Midbrain (tissue), 1 donor: ENCODE data around the gene RPAP3.

ENCODE experiments used
- DNase-seq: peaks from one replicate; lab custom pipeline; 2025; lab: John Stamatoyannopoulos, UW

The RPAP3 gene

GRCh38 chr12:47742253-47742825, 36.5 kb upstream of the RPAP3 start:
- DNase-seq, result no peak

DNA sequence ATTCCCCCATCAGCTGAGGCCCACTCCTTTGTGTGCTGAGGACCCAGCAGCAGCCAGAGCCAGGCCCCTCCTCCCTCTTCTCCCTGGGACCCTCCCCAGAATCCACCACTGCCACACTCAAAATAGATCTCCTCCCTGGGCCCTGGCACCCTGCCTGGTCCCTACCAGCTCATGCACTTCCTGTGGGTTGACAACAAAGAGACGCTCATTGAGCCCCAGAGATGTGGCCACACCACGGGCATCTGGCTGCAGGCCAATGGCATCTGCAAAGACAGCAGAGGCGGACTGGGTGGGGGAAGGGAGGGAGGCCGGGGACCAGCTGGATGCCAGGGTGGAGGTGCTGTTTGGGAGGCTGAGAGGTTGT, 35.5 kb upstream of the RPAP3 start:
- peak; percentile 93 for DNase-seq

GRCh38 chr12:47740606-47741339, 34.9 kb upstream of the RPAP3 start:
- DNase-seq, result no peak

- DNase-seq, result no peak
Measured at GRCh38 chr12:47739979-47740378, 34.1 kb upstream of the RPAP3 start.

DNA sequence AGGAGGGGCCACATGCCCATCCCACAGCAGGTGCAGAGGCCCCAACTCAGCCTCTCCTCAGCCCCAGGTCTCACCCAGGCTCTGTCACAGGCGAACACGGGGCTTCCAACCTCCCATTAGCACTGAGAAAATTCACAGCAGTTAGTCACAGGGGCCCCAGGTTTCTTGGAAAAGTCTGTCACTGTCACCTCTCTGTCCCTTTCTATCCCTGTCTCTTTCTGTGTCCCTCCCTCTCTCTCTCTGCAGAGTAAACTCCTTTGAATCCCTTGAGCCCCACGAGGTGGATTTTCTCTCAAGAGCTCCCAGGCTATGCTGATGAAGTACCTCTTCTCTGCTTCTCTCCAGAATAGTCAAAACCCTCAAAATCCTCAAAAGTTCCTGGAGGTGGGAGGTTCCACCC, 33.5 kb upstream of the RPAP3 start:
- DNase-seq, result no peak

DNA sequence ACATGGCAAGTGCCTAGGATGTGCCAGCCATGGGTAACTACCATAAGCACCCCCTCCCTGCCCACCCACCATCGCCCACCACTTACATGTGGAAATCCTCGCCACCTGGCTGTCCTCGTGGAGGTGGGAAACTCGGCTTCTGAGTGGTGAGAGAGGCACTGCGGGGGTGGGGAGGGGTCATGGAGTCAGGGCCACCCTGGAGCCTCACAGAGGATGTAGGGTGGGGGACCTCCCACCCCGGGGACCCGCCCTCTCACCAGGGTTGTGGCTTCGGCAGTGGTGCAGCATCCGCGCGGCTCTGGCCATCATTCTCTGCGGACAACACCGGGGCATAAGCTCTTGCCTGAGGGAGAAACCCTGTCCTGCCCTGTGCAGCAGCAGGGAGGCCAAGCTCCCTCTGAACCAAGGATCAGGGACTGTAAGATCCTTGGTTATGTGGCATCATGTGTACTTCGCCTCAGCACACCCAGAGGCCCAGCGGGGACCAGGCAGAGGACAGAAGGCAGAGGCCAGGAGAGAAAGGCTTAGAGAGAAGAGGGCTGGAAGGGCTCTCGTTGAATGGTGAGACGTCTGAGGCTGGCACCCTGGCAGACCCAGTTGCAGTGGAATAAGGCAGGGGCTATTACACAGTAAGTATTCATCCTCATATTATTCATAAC, 32.2 kb upstream of the RPAP3 start:
- no peak for DNase-seq

DNA sequence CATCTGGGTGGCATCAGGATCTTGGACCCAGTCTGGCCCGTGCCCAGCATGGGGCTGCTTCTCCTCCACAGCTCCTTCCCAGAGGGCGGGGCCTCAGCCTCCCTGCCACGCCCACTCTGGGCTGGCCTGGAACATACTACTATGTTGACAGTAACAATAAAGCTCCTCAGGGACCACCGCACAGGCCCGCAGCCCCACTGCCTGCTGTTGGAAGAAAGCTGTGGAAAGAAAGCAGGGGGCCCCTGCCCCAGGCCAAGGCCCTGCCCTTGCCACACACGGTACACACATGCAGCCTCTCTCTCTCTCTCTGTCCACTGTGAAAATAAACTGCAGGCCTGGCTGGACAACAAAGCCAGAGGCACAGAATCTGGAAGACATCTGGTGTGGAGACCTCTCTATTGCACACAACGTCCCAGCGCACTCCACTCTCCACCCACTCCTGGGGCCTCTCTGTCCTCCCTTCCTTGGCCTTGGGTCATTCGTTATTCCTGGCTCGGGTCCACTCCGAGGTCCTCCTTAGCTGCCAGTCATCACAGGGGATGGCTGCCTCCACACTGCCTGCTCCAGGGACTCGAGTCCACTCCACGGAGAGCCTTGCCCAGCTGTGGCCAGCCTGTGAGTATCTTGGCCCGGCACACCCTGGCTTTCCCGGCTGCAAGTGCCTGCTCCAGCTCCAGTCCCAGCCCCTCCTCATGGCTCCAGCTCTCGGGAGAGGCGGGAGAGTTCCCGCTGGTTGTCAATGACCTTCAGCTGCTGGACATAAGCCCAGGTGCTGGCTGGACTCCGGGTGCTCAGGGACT, 31.2 kb upstream of the RPAP3 start:
- peak; percentile 82 for DNase-seq

DNA sequence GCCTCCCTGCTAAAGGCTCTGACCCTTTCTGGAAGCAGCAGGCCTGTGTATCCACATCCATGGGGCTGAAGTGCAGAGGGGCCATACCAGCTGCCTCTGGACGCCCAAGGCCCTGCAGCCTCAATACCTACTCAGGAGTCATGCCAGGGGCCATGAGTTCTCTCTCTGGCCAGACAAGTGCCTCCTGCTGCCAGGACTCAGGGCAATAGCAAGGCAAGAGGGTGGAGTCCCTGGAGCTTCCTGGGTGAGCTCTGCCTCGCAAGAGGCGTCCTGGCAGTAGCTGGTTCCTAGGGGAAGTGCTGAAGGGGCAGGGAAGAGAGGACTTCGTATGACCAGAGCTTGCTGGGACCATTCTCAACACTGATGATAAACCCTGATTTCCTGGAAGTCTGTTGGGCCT, 30.4 kb upstream of the RPAP3 start:
- DNase-seq, result no peak

DNA sequence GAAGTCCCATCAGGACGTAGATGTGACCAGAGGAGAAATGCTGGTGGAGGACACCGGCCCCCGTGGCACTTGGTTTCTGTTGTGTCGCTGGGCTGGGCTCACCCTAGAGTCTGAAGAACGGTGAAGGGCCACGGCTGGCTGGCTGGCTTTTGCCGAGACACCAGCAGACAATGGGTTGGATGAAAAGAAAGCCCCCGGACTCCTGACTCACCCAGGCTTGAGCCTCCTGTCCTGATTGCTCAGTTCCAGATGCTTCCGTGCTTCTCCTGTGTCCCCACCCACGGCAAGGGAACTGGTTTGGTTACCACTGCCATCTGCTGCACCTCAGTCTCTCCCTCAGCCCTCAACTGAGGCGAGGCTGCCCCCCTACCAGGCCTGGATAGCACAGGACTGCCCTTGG, 29.8 kb upstream of the RPAP3 start:
- no peak for DNase-seq

GRCh38 chr12:47734725-47735480, 29.1 kb upstream of the RPAP3 start:
- DNase-seq, result peak; percentile 52

DNA sequence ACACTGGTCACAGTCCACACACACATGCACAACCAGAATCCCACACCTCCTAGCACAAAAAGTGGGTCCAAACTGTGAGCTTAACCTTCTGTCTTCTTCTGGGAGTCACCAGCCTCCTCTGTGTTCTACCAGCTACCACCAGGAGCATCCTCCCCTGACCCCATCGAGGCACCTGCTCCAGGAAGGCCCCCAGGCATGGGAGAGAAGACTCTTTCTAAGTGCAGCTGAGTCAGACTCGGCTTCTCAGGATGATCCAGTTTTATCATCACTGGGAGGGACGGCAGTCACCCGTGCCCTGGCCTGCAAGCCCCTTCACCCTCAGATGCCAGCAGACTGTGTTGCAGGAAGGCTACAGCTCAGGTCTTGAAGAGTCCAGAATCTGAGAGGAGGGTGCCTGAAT, 27.3 kb upstream of the RPAP3 start:
- DNase-seq, result no peak

DNA sequence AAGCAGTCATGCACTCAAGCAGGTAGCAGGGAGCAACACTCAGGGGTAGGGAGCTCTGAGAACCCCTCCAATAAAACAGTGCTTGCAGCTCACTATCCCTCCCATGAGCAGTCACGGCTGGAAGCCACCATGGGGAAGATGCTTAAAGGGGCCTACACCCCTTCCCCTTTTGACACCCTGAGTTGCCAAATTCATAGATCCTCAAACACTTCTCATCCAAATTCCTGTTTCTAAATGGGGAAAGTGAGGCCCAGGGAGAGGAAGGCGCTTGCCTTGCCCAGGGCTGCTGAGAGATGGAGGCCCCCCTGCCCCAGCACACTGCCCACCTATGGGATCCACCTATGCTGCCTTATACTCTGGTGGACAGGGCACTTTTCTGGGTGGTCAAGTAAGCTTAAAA, 26.7 kb upstream of the RPAP3 start:
- no peak for DNase-seq

DNA sequence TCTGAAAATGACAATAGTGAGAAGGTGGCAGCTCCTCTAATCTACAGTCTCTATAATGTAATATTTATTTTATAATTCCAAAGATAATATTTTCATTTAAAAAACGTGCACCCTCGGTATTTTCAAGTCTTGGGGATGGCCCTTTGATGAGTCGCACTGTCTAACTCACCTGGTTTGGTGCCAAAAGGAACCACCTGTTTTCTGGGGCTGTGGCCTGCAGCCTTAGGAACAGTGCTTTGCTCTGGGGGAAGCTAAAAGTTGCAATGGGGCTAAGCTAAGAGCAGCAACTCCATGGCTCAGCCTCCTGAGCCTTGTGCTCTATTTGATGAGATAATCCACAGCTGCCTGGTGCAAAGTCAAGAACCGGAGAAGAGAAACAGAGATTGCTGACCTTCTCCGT, 25.9 kb upstream of the RPAP3 start:
- no peak for DNase-seq

DNA sequence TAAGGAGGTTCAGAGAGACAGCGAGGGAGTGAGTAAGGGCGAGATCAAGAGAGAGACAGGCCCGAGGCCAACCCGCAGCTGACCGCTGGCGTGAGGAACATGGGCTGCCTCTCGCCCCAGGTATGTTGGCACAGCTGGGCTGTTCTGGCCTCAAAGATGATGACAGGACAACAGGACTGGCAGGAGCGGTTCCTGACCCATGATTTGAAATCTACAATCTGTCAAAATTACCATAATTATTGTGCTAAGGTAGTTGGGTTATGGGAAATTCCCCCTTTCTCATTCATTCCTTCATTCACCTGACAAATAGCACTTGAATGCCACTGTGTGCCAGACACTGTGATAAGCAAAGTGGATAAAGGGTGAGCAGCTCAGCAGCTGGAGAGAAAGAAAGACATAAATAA, 24.5 kb upstream of the RPAP3 start:
- no peak for DNase-seq

DNA sequence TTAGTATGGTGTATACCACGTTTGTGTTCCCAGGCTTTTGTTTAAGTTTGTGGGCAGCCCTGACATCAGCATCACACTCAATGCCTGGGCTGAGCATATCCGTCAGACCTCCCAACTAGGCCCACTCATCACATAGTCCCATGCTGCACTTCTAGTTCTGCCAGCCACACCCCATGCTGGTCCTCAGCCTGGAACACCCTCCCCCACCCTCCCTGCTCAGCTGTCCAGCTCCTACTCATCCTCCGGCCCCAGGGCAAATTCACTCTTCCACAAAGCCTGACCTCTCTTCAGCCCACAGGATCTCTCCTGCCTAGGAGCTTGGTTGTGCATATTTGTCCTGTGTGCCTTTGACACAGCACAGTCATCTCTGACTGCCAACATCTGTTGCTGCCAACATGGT, 23.4 kb upstream of the RPAP3 start:
- no peak for DNase-seq

GRCh38 chr12:47725893-47726292, 20.1 kb upstream of the RPAP3 start:
- no peak for DNase-seq

DNA sequence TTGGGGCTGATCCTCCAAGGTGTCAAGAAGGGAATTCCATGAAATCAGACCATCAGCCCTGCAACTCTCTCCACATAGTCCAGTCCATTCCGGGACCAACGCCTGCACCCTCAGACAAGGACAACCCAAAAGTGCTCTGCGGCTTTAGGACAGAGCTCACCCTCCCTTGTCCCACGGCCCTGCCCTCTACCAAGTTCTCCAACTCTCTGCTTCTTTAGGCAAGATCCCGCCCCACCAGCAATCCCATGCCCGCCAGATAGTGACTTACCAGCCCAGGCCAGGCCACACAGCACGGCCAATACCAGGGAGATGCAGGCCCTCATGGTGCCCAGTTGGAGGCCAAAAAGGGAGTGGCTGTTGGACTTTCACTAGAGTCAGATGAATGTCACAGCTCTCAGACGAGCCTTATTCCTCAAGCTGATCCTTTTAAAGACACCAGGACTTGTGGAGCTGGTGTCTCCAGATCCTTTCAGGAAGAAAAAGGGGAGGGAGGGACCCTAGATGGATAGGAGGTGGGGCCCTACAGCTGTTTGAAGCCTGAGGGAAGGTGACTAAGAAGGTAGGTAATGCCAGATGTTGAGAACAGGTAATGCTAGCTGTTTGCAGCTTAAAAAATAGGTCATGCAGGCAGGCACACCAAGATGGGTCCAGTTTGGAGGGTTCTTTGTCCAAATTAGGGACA, 19.4 kb upstream of the RPAP3 start, which contains the start of gene ENDOU:
ENDOU (minus strand) TSS at position 400 of the 682 bp plus-strand sequence; CDS start at position 323, 77 bp downstream.
- DNase-seq, result no peak

GRCh38 chr12:47722941-47723631, 17.3 kb upstream of the RPAP3 start:
- DNase-seq, result peak; percentile 65

GRCh38 chr12:47722136-47722834, 16.5 kb upstream of the RPAP3 start:
- DNase-seq, result no peak

- DNase-seq, result no peak
Measured at GRCh38 chr12:47721431-47721973, 15.7 kb upstream of the RPAP3 start.
